ENCODE data around the gene SAP30BP.
"Not testable (repeated sequence)": the region's sequence is repeated elsewhere in the genome, so short reads cannot be mapped to it uniquely, and the experiment has no call there.

Gene SAP30BP

DNA sequence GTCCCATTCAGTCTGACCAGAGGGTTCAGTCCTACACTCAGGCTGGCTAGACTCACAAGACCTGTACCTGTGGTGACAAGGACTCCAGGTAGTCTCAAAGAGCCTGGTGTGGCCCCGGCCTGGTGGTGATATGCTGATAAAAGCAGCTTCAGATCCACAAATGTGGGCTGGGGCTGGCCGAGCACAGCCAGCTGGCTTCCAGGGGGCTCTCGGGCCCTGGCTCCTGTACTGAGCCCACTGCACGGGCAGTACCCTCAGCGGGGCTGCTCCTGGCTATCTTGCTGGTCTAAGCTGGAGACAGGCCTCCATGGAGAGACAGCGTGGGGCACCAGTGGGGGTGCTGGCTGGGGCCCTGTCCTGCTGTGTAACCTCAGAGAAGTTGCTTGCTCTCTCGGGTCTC, 29.6 kb upstream of the SAP30BP start:
- H3K27ac ChIP-seq (ENCODE audit: low read length), result no peak overlapping the region
- no peaks in the 10 kb centered on the region for H3K79me2 ChIP-seq (ENCODE audit: insufficient read depth, low read length)
- H3K36me3 ChIP-seq (ENCODE audit: insufficient read depth, low read length), result peaks cover 5% of the 10 kb centered on the region; the same call in 1 of the 2 replicates
- no peaks in the 10 kb centered on the region for H3K9me3 ChIP-seq (ENCODE audit: insufficient read depth, low read length, severe bottlenecking)
- H2AFZ ChIP-seq (ENCODE audit: low read depth, low read length), result no peak overlapping the region
- peaks cover 20% of the 10 kb centered on the region for H4K20me1 ChIP-seq (ENCODE audit: insufficient read depth, low read length)
- ATAC-seq (ENCODE audit: insufficient read depth, low read depth), result no peak
- H3K4me3 ChIP-seq (ENCODE audit: low read depth in 1 of 2, low read length in 2 of 2), result no peak overlapping the region
- TF ChIP-seq EZH2 (IDR thresholded peaks at IDR 0.05; ENCODE audit: borderline replicate concordance, low read depth, low read length, severe bottlenecking), result no peak
- TF ChIP-seq, protein P1, sequence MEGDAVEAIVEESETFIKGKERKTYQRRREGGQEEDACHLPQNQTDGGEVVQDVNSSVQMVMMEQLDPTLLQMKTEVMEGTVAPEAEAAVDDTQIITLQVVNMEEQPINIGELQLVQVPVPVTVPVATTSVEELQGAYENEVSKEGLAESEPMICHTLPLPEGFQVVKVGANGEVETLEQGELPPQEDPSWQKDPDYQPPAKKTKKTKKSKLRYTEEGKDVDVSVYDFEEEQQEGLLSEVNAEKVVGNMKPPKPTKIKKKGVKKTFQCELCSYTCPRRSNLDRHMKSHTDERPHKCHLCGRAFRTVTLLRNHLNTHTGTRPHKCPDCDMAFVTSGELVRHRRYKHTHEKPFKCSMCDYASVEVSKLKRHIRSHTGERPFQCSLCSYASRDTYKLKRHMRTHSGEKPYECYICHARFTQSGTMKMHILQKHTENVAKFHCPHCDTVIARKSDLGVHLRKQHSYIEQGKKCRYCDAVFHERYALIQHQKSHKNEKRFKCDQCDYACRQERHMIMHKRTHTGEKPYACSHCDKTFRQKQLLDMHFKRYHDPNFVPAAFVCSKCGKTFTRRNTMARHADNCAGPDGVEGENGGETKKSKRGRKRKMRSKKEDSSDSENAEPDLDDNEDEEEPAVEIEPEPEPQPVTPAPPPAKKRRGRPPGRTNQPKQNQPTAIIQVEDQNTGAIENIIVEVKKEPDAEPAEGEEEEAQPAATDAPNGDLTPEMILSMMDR (IDR thresholded peaks at IDR 0.05; ENCODE audit: borderline replicate concordance, extremely low read depth, low read length, poor library complexity, severe bottlenecking), result no peak
- no peak overlapping the region for H3K9ac ChIP-seq (ENCODE audit: low read depth, low read length)
- DNase-seq, result no peak
- H3K4me2 ChIP-seq (ENCODE audit: insufficient read depth, low read length), result no peak overlapping the region
- H3K4me1 ChIP-seq (ENCODE audit: insufficient read depth, low read length), result peaks cover 12% of the 10 kb centered on the region
- no peaks in the 10 kb centered on the region for H3K27me3 ChIP-seq (ENCODE audit: insufficient read depth, low read length, poor library complexity)

DNA sequence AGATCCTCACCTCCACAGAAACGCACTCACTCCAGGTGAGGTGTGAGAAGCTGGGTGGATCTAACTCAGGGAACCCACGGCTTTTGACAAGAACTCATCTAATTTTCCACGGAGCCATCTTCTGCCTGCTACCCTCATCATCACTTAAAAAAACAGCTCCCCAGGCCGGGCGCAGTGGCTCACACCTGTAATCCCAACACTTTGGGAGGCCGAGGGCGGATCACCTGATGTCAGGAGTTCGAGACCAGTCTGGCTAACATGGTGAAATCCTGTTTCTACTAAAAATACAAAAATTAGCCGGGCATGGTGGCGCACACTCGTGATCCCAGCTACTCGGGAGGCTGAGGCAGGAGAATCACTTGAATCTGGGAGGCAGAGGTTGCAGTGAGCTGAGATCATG, 29.1 kb upstream of the SAP30BP start:
- H3K36me3 ChIP-seq (ENCODE audit: insufficient read depth, low read length); DNase-seq; H3K4me3 ChIP-seq (ENCODE audit: low read depth in 1 of 2, low read length in 2 of 2); H3K79me2 ChIP-seq (ENCODE audit: insufficient read depth, low read length); H3K9ac ChIP-seq (ENCODE audit: low read depth, low read length); H2AFZ ChIP-seq (ENCODE audit: low read depth, low read length); H3K4me2 ChIP-seq (ENCODE audit: insufficient read depth, low read length); H3K27me3 ChIP-seq (ENCODE audit: insufficient read depth, low read length, poor library complexity); H3K9me3 ChIP-seq (ENCODE audit: insufficient read depth, low read length, severe bottlenecking); ATAC-seq (ENCODE audit: insufficient read depth, low read depth); H3K27ac ChIP-seq (ENCODE audit: low read length): not testable (repeated sequence)
- Histone ChIP-seq H4K20me1 (ENCODE audit: insufficient read depth, low read length) (peaks cover 16% of the 10 kb centered on the region), H3K4me1 (ENCODE audit: insufficient read depth, low read length) (peaks cover 11% of the 10 kb centered on the region)

DNA sequence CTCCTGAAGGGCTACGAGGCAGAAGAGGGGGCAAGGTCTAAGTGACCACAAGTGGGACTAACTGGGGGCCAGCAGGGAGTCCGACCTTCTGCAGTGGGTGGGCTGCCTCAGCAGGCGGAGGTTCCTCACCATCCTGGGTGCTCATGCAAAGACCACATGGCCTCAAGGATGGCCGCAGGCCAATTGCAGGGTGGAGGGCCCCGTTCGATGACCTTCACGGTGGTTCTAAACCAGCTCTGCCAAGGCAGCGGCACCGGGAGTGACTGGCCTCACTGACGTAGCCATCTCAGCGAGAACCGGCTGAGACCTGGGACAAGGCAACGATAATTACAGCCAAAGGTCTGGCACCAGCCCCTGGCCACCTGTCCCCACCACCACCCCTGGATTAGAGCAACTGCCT, 28.2 kb upstream of the SAP30BP start:
- H3K9ac ChIP-seq (ENCODE audit: low read depth, low read length), result no peak overlapping the region
- no peaks in the 10 kb centered on the region for H3K9me3 ChIP-seq (ENCODE audit: insufficient read depth, low read length, severe bottlenecking)
- H3K4me2 ChIP-seq (ENCODE audit: insufficient read depth, low read length), result no peak overlapping the region
- no peaks in the 10 kb centered on the region for H3K79me2 ChIP-seq (ENCODE audit: insufficient read depth, low read length)
- no peak overlapping the region for H3K27ac ChIP-seq (ENCODE audit: low read length)
- peaks cover 9% of the 10 kb centered on the region for H4K20me1 ChIP-seq (ENCODE audit: insufficient read depth, low read length)
- no peak for ATAC-seq (ENCODE audit: insufficient read depth, low read depth)
- TF ChIP-seq EZH2 (IDR thresholded peaks at IDR 0.05; ENCODE audit: borderline replicate concordance, low read depth, low read length, severe bottlenecking), result no peak
- TF ChIP-seq, protein P1 (IDR thresholded peaks at IDR 0.05; ENCODE audit: borderline replicate concordance, extremely low read depth, low read length, poor library complexity, severe bottlenecking), result no peak
- peaks cover 4% of the 10 kb centered on the region; the same call in 1 of the 2 replicates for H3K4me1 ChIP-seq (ENCODE audit: insufficient read depth, low read length)
- H3K27me3 ChIP-seq (ENCODE audit: insufficient read depth, low read length, poor library complexity), result no peaks in the 10 kb centered on the region
- no peak overlapping the region for H2AFZ ChIP-seq (ENCODE audit: low read depth, low read length)
- no peak for DNase-seq
- peaks cover 5% of the 10 kb centered on the region; the same call in 1 of the 2 replicates for H3K36me3 ChIP-seq (ENCODE audit: insufficient read depth, low read length)
- no peak overlapping the region for H3K4me3 ChIP-seq (ENCODE audit: low read depth in 1 of 2, low read length in 2 of 2)

DNA sequence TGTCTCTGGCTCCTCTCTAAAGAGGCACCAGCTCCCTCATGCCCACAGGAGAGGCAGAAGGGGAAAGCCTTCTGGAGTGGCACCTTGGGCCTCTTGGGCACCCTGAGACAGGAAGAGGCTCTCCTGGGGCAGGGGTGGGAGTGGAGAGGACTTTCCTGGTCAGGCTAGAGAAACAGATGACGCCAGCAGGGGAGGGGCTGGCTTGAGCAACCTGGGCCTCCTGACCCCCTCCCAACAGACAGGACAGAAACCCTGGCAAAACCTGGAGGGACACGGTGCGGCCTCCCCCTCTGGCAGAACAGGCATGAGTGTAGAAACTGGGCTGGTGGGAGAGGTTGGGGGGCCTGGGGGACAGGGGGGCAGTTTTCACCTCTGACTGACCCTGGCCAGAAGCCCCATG, 27.8 kb upstream of the SAP30BP start:
- no peak overlapping the region for H3K9ac ChIP-seq (ENCODE audit: low read depth, low read length)
- H3K27me3 ChIP-seq (ENCODE audit: insufficient read depth, low read length, poor library complexity), result no peaks in the 10 kb centered on the region
- no peak for DNase-seq
- ATAC-seq (ENCODE audit: insufficient read depth, low read depth), result no peak
- H3K79me2 ChIP-seq (ENCODE audit: insufficient read depth, low read length), result no peaks in the 10 kb centered on the region
- peaks cover 5% of the 10 kb centered on the region; the same call in 1 of the 2 replicates for H3K36me3 ChIP-seq (ENCODE audit: insufficient read depth, low read length)
- H3K27ac ChIP-seq (ENCODE audit: low read length), result no peak overlapping the region
- no peak for TF ChIP-seq EZH2 (IDR thresholded peaks at IDR 0.05; ENCODE audit: borderline replicate concordance, low read depth, low read length, severe bottlenecking)
- H2AFZ ChIP-seq (ENCODE audit: low read depth, low read length), result no peak overlapping the region
- no peaks in the 10 kb centered on the region; the same call in 1 of the 2 replicates for H3K4me1 ChIP-seq (ENCODE audit: insufficient read depth, low read length)
- no peaks in the 10 kb centered on the region for H3K9me3 ChIP-seq (ENCODE audit: insufficient read depth, low read length, severe bottlenecking)
- H3K4me2 ChIP-seq (ENCODE audit: insufficient read depth, low read length), result no peak overlapping the region
- H3K4me3 ChIP-seq (ENCODE audit: low read depth in 1 of 2, low read length in 2 of 2), result no peak overlapping the region
- peaks cover 9% of the 10 kb centered on the region for H4K20me1 ChIP-seq (ENCODE audit: insufficient read depth, low read length)
